GM12872 (cell line): ENCODE results near the gene DOK7.
A peak's percentile ranks its signal among the peaks of the same experiment; 100 is the strongest.

ENCODE experiments used
- CTCF ChIP-seq: IDR thresholded peaks from 3 replicates; pipeline ENCODE4 v1.5.1; 2011; ENCODE audit warnings: low read depth, mild to moderate bottlenecking, low read length, moderate library complexity; ENCODE audit not compliant: insufficient read depth

DOK7 gene

DNA sequence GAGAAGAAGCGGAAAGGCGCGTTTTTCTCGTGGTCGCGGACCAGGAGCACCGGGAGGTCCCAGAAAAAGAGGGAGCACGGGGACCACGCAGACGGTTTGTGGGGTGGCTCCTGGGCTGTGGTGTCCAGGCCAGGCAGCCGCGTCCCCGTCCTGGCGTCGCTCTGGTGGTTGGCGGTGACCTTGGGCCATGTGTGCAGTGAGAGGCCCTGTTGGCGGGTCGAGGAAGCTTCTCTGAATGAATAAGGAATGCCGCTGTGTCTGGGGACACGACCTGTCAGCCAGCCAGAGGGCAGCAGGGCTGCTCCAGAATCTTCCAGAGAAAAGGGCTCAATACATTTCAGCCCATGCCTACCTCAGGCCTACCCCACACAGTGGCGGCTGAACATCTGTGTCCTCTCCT, 45.7 kb upstream of the DOK7 start:
- no peak for TF ChIP-seq CTCF

DNA sequence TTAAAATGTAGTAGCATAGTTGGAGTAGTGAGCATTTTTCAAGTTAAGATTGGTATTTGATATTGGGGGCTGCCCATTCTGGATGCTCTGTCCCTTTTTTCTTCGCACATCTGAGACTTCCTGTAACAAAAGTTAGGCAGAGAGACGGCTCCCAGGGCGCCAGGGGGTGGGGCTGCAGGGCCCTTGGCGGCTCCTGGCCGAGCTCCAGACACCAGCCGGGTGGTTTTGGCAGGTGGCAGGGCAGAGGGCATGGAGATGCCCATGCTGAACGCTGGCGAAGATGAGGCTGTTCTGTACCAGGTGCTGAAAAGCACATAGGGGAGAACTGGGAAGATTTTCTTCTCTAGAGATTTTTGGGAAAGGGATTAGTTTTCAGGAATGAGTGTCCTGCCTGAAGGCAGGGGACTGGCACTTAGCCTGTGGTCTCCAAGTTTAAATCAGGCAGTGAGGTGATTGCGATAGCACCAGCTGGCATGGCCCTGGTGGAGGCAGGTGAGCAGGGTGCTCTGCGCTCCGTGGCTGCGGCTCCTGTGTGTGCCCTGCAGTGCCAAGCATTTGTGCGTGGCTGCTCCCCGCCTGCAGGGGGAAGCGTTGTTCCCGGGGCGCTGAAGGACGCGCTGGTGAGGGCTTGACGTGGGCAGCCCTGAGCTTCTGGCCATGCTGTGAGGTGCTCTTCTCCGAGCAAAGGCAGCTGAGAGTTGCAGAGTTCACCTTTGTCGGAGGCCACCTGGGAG, 44.9 kb upstream of the DOK7 start:
- TF ChIP-seq CTCF = peak; percentile 37; the same call in 1 of the 3 replicates

DNA sequence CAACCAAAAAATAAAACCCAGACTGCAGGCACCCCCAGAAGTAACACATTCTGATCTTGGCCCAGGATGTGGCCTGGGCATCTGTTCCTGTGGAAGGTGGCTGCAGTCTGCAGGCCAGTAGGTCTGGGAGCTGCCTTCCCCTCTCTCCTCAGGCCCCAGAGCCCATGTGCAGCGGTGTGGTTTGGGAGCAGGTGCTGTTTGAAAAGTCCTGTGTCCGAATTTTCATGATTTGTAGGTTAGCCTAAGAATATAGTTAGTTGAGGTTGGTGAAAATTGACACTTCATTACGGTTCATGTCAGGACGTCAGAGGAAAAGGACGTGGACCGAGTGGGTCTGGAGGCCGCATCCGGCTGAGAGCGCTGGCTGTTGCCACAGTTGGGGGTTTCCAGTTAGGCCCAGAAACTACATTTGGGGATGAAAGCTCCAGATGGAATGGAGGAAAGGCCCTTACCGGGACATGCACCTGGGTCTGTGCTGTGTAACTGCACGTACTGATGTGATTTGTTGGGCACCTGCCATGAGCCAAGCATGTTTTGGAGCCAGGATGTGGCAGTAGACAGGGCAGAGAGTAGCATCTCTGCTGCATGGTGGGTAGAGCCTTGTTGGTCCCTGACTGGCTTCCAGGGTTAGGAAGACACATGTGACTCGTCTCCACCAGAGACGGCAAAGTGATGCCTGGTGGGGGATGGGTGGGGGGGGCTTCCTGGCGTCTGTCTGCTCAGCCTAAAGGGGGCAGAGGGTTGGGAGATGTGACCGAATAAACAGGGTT, 43.1 kb upstream of the DOK7 start:
- TF ChIP-seq CTCF = no peak

GRCh38 chr4:3420606-3420955, 42.5 kb upstream of the DOK7 start:
- TF ChIP-seq CTCF = no peak

DNA sequence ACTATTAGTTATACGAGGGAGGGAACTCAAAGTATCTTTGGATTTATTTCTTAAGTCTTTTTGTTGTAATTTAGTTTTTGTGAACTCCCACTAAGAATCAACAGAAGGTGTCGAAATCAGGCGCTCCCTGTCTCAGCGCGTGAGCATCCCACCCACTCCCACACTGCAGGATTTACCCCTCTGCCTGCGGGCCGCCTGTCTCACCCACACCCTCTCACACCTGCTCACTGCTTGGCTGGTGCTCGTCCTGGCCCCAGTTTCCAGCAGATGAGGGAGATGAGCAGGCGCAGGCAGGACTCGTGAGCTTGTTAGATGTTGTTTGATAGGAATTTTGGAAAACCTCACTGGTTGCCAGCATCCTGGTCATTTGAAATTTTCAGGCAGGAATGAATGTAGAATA, 42.1 kb upstream of the DOK7 start:
- TF ChIP-seq CTCF = no peak

DNA sequence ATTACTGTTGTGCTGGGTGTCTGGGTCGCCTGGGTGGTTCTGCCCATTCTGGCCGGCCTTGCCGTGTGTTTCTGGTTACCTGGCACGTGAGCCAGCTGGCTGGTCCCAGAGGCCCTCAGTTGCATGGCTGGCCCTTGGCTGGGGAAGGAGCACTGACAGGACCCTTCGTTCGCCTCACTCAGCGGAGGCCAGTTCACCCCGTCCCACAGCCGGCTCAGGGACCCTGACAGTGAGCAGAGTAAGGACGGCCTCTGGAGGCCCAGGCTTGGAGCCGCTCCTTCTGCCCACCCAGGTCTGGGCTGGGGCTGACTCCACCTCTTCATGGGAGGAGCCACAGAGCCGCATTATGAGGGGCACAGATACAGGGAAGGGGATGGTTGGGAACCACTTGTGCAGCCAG, 41.6 kb upstream of the DOK7 start:
- no peak for TF ChIP-seq CTCF

DNA sequence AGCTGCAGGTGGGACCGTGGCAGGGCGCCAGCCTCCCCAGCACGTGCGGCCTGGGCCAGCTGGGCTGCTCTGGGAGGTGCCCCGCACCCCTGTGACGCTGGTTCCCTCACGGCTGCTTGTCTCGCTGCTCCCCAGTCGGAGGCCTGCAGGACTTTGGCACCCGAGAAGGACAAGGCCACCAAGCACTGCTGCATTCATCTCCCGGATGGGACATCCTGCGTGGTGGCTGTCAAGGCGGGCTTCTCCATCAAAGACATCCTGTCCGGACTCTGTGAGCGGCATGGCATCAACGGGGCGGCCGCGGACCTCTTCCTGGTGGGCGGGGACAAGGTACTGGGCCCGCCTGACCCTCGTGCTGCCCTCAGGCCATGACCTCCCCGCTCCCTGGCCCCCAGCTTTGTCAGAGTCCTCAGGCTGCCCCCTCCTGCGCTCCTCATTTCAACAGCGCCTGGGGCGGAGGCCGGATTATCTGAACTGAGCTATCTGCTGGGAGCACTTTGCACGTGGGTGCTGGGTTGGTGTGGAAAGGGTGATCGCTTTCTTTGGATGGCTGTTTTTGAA, 40.8 kb upstream of the DOK7 start:
- TF ChIP-seq CTCF = no peak
